Lower leg skin (tissue), 3 donors: ENCODE results near the gene CENPVL3.

Source experiments
- POLR2A ChIP-seq, 2 donors: fragments of 450-650 bp; IDR thresholded peaks; one replicate each; pipeline ENCODE4 v1.6.1; 2016 to 2017; ENCODE audit warnings: antibody characterized with exemption in 2 of 2, mild to moderate bottlenecking in 1 of 2, moderate library complexity in 1 of 2
- TF ChIP-seq, protein P1 (sequence below), 3 donors: fragments of 450-650 bp; IDR thresholded peaks; one replicate each; pipeline ENCODE4 v1.5.1; 2016; ENCODE audit warnings: antibody characterized with exemption in 3 of 3, mild to moderate bottlenecking in 3 of 3, moderate library complexity in 2 of 3

DNA sequence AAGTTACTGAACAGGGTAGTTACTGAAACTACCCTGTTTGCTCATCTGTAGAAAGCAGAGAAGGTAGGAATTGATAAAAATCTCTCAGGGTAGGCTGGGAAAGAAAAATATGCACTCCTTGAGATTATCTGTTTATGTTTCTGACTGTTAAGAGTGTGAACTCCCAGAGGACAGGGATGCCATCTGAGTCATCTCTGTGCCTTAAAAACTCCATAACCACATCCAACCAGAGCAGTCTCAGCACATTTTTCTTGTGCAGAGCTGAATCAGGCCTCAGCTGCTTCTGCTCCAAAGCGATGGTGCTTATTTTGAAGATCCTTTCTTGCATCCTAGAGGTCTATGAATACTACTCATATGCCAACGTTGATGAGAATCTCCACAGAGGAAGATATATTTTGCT lies 9.9 kb downstream of the CENPVL3 start:
- TF ChIP-seq, protein P1, sequence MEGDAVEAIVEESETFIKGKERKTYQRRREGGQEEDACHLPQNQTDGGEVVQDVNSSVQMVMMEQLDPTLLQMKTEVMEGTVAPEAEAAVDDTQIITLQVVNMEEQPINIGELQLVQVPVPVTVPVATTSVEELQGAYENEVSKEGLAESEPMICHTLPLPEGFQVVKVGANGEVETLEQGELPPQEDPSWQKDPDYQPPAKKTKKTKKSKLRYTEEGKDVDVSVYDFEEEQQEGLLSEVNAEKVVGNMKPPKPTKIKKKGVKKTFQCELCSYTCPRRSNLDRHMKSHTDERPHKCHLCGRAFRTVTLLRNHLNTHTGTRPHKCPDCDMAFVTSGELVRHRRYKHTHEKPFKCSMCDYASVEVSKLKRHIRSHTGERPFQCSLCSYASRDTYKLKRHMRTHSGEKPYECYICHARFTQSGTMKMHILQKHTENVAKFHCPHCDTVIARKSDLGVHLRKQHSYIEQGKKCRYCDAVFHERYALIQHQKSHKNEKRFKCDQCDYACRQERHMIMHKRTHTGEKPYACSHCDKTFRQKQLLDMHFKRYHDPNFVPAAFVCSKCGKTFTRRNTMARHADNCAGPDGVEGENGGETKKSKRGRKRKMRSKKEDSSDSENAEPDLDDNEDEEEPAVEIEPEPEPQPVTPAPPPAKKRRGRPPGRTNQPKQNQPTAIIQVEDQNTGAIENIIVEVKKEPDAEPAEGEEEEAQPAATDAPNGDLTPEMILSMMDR (IDR thresholded peaks at IDR 0.05) = no peak
- TF ChIP-seq POLR2A (IDR thresholded peaks at IDR 0.05) = no peak
